CD4-positive, alpha-beta T cell treated with Interleukin-2 at 100 ng/mL for 4 hours (primary cell): ENCODE results near the gene KANK2.

Experiments used
- DNase-seq: peaks from one replicate; pipeline ENCODE4 v3.0.0-alpha.2; 2020; ENCODE audit warnings: low spot score

The KANK2 gene

DNA sequence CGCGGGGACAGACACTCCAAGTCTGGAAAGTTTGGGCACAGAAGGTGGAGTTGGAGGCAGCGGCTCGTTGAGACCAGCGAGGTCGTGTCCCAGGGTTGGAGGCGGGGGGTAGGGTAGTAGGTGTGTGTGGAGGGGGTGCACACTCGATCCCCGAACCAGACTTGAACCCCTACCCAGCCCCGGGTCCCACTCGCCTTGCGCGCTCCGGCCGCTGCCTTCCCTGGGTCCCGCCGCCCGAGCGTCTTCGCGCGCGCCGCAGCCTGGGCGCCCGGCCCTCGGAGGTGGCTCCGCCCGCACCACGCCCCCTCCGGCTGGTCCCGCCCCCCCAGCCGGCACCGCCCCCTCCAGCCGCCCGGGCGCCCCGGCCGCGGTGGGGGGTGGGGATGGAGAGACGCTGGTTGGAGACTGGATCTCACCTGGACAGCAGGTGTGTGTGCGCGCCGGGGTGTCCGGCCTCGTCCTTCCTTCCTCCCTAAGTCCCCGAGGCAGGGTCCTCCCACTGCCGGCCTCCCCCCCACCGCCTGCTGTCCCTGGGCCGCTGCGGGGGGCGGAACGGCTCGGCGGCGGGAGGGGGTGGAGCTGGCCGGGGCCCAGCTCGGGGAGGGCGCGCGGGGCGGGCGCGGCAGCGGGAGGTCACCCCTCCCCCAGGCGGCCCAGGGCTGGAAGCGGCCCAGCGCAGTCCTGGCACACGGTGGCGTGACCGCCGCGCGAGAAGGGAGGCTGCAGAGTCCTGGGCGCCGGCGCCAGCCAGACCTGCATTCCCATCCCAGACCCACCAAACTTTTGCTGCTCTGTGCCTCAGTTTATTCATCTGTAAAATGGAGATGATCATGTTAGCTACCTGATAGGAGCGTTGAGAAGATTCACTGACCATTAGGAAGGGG lies at the start of gene KANK2:
KANK2 (minus strand) TSS at position 255 of the 884 bp plus-strand sequence. CDS start 3,034 bp downstream, outside the sequence.
- peak; percentile 68 for DNase-seq

DNA sequence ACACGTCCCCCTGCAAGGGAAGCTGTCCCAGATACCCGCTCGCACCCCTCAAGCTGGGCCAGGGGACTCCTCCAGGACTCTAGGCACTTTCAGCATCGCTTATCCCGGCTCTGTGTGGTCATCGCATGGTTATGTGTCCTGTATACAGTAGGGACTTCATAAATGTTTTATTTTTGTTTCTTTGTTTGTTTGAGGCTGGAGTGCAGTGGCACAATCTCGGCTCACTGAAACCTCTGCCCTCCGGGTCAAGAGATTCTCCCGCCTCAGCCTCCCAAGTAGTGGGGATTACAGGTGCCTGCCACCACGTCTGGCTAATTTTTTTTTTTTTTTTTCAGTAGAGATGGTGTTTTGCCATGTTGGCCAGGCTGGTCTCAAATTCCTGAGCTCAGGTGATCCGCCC lies 49.6 kb upstream of the KANK2 start:
- DNase-seq: no peak

- no peak for DNase-seq
Observed at GRCh38 chr19:11244846-11245589, 47.7 kb upstream of the KANK2 start.

- no peak for DNase-seq
Observed at GRCh38 chr19:11243798-11244169, 46.4 kb upstream of the KANK2 start.

DNA sequence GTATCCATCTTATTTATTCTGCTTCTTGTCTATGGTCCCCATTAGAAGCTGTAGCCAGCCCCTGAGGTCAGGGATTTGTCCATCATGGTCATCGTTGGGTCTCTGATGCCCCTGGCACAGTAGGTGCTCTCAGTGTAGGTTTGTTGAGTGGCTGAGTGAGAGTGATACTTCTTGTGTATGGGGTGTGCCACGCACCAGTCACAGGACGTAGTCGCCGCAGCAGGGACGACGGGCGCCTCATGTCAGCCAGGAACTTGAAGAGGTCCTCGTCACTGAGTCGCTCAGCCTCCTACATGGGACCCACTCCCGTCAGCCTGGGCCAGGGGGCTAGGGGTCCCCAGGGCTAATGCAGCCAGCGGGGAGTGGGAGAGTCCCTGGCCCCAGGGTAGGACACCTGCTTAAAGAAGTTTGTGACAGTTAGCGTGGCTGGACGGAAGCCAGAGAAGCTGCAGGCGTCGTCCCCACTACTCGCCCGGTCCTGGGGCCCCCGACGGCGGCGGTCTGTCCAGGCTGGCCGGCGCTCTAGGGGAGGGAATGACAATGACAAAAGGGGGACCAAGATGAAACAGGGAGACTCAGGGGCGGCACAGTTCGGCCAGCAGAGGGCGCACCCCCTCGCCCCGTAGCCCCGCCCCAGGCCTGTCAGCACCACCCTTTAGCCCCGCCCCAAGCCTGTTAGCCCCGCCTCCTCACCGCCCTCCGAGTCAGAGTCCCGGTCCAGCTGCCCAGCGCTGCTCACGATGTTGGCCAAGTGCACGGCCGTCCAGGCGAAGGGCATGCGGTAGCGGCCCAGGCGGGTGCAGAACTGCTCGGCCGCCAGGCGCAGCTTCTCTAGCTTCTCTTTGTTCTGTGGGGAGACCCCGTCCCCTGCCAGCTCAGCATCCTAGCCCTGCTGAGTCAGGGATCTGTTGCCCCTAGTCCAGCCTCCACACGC lies 45.8 kb upstream of the KANK2 start:
- peak; percentile 76 for DNase-seq

- DNase-seq: no peak
Observed at GRCh38 chr19:11242025-11242424, 44.7 kb upstream of the KANK2 start.

- no peak for DNase-seq
Observed at GRCh38 chr19:11240008-11240444, 42.7 kb upstream of the KANK2 start.

DNA sequence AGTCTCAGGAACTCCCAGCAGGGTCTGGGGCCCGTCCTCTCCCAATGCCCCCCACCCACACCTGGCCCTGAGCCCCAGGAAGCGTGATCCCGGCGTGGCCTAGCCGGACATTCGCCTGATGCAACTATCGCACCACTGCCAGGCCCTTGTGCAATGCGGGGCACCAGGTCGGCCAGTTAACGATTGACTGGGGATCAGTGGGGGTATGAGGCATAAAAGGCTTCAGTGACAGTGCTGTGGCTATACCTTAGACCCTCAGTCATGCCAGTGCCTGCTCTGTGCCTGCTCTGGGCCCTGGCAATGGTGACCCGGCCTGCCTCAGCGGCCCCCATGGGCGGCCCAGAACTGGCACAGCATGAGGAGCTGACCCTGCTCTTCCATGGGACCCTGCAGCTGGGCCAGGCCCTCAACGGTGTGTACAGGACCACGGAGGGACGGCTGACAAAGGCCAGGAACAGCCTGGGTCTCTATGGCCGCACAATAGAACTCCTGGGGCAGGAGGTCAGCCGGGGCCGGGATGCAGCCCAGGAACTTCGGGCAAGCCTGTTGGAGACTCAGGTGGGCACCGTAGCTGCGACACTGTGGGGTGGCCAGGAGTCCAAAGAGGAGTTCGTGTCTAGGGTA lies 42.1 kb upstream of the KANK2 start, which contains the start of gene ANGPTL8:
ANGPTL8 (plus strand) TSS at position 243 of the 624 bp plus-strand sequence; CDS start at position 262, 19 bp downstream.
- no peak for DNase-seq

GRCh38 chr19:11238781-11239376 lies 41.5 kb upstream of the KANK2 start:
- DNase-seq: no peak

DNA sequence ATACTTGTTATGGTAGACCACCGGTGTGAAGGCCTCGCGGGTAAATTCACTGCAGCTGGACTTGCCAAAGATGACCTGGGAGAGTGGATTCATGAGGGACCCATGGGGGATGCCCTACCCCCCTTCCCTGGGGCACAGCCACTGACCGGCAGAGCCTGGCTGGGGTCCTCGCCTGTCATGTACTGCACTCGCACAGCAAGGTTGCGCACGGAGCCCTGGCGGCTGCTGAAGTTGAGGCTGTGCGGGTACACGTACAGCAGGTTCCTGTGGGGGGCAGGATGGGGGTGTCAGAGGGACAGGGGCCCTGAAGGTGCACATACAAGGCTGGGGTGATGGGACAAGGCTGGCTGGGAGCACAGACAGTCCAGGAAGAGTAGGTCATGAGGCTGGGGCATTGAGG lies 40.7 kb upstream of the KANK2 start:
- DNase-seq: no peak

- DNase-seq: no peak
Observed at GRCh38 chr19:11237321-11237720, 40.0 kb upstream of the KANK2 start.

- no peak for DNase-seq
Observed at GRCh38 chr19:11236324-11237301, 39.3 kb upstream of the KANK2 start.

DNA sequence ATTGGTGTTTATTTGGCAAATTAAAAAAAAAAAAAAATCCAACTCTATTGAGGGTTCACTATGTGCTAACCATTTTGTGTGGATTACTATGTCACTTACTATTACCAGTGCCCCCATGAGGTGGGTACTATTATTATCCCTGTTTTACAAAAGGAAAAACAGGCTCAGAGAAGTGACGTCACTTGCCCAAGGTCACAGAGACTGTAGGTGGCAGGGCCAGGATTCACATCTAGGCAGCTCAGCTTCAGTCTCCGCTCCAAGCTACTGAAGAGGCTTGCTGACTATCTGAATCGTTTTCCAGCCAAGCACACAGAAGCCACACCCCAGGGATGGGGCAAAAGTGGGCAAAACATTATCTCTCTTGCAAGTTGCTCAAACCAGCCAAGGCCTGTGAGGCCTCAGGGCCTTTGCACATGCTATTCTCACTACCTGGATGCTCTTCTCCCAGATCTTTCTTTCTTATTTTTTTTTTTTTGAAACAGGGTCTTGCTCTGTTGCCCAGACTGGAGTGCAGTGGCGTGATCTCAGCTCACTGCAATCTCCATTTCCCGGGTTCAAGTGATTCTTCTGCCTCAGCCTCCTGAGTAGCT lies 37.2 kb upstream of the KANK2 start:
- no peak for DNase-seq

GRCh38 chr19:11233073-11233472 lies 35.7 kb upstream of the KANK2 start:
- no peak for DNase-seq

GRCh38 chr19:11232555-11232954 lies 35.2 kb upstream of the KANK2 start:
- no peak for DNase-seq

DNA sequence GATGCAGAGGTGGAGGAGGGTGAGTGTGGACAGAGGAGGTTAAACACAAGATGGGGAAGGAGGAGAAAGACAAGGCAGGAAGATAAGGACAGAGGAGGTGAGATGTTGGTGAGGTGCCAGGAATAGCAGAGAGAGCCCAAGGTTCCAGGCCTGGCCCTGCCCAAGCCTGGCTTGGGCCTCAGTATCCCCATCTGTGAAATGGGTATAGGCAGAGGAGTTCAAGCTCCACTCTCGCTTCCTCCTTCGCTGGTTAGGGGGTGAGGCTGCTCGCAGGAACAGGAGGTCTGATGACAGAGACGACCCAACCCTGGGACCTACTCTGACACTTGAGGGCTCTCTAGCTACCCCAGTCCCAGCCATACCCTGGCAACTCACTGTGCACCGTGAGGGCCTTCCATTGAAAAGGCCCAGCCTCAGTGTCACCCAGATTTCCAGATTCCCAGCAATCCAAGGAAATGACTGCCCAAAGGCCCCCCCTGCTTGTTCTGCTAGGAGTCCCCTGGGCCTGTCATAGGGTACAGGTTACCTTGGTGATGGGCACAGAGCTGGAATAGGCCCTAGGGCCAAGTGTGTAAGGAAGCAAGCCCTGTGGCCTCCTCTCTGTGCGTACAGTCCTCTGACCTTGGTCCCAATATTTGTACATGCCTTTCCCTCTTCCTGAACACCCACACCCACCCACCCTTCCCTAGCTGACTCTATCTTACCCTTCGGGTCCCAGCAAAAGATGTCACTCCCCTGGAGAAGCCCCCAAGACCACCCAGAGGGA lies 33.5 kb upstream of the KANK2 start:
- no peak for DNase-seq

- DNase-seq: no peak
Observed at GRCh38 chr19:11227195-11227886, 30.0 kb upstream of the KANK2 start.

DNA sequence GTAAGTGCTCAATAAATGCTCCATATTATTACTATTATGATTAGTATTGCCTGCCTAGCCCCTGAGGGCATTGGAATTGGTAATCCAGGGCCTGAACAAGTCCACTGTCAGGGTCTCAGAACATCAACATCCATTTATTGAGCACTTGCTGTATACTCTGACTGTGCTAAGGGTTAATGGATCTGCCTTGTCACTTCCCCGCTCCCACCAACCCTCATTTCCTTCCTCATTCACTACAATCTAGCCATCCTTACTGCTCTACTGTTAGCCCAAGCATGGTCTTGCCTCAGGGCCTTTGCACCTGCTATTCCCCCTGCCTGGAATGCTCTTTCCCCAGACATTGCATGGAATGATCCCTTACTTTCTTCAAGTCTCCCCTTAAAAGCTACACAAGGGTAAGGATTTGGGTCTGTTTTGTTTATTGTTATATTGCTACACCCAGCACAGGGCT lies 29.4 kb upstream of the KANK2 start:
- no peak for DNase-seq
